Mesenchymal stem cell (in vitro differentiated cells and primary cell): ENCODE measurements around the gene NLE1.

ENCODE experiments used
- DNase-seq: peaks from one replicate; pipeline ENCODE4 v3.0.0-alpha.2; 2013
- H2AFZ ChIP-seq: one replicate; pipeline ENCODE4 v1.6.1; 2013; ENCODE audit warnings: low read depth, mild to moderate bottlenecking, control low read depth, inconsistent platforms, low read length, moderate library complexity
- H2AK5ac ChIP-seq: 2 replicates; pipeline ENCODE4 v1.6.1; 2013; ENCODE audit warnings: low read length, moderate library complexity, mild to moderate bottlenecking, inconsistent platforms; ENCODE audit not compliant: severe bottlenecking
- H2BK120ac ChIP-seq: one replicate; pipeline ENCODE4 v1.6.1; 2013; ENCODE audit warnings: low read depth, mild to moderate bottlenecking, inconsistent platforms, low read length, moderate library complexity
- H2BK12ac ChIP-seq, 2 experiments: one replicate each; pipeline ENCODE4 v1.6.1; 2013; ENCODE audit warnings: inconsistent platforms in 2 of 2, low read length in 2 of 2, mild to moderate bottlenecking in 2 of 2, moderate library complexity in 2 of 2, control low read depth in 1 of 2
- H2BK15ac ChIP-seq: one replicate; pipeline ENCODE4 v1.6.1; 2013; ENCODE audit warnings: mild to moderate bottlenecking, low read depth, inconsistent platforms; ENCODE audit not compliant: poor library complexity, severe bottlenecking
- H2BK5ac ChIP-seq: 2 replicates; pipeline ENCODE4 v1.6.1; 2013; ENCODE audit warnings: low read depth, mild to moderate bottlenecking, low read length, control low read depth, inconsistent platforms; ENCODE audit not compliant: poor library complexity, severe bottlenecking
- H3K14ac ChIP-seq, 2 experiments: one replicate each; pipeline ENCODE4 v1.6.1; 2013; ENCODE audit warnings: inconsistent platforms in 2 of 2, low read length in 2 of 2, control low read depth in 1 of 2, mild to moderate bottlenecking in 1 of 2, moderate library complexity in 1 of 2
- H3K18ac ChIP-seq, 2 experiments: one replicate each; pipeline ENCODE4 v1.6.1; 2013; ENCODE audit warnings: inconsistent platforms in 2 of 2, low read length in 2 of 2, control low read depth in 1 of 2, low read depth in 1 of 2, mild to moderate bottlenecking in 1 of 2
- H3K23ac ChIP-seq, 2 experiments: one replicate each; pipeline ENCODE4 v1.6.1; 2013; ENCODE audit warnings: inconsistent platforms in 2 of 2, low read length in 2 of 2, mild to moderate bottlenecking in 2 of 2, moderate library complexity in 2 of 2, control low read depth in 1 of 2
- H3K27ac ChIP-seq: 2 replicates; pipeline ENCODE4 v1.5.1; 2013; ENCODE audit warnings: mild to moderate bottlenecking, moderate library complexity, low read length, control low read depth, inconsistent platforms; ENCODE audit not compliant: poor library complexity, severe bottlenecking
- H3K27me3 ChIP-seq, 2 experiments: 2 replicates each; pipeline versions ENCODE4 v1.6.1 to v1.7.0; 2013; ENCODE audit warnings: low read length in 2 of 2, mild to moderate bottlenecking in 2 of 2, moderate library complexity in 2 of 2, control low read depth in 1 of 2, inconsistent platforms in 1 of 2; ENCODE audit not compliant: control insufficient read depth in 1 of 2, insufficient read depth in 1 of 2
- H3K36me3 ChIP-seq, 2 experiments: 2 replicates each; pipeline versions ENCODE4 v1.6.1 to v1.7.0; 2013; ENCODE audit warnings: low read length in 2 of 2, control low read depth in 1 of 2, inconsistent platforms in 1 of 2, low read depth in 1 of 2, mild to moderate bottlenecking in 1 of 2; ENCODE audit not compliant: insufficient read depth in 2 of 2, control insufficient read depth in 1 of 2
- H3K4ac ChIP-seq, 2 experiments: one replicate each; pipeline ENCODE4 v1.6.1; 2013; ENCODE audit warnings: inconsistent platforms in 2 of 2, low read length in 2 of 2, mild to moderate bottlenecking in 2 of 2, moderate library complexity in 2 of 2, control low read depth in 1 of 2, low read depth in 1 of 2
- H3K4me1 ChIP-seq: 2 replicates; pipeline ENCODE4 v1.6.1; 2013; ENCODE audit warnings: low read depth, low read length, control low read depth; ENCODE audit not compliant: control insufficient read depth, insufficient read depth
- H3K4me2 ChIP-seq: 2 replicates; pipeline ENCODE4 v1.6.1; 2013; ENCODE audit warnings: low read length, mild to moderate bottlenecking, inconsistent platforms; ENCODE audit not compliant: poor library complexity, severe bottlenecking
- H3K4me3 ChIP-seq, 2 experiments: 2 replicates each; pipeline versions ENCODE4 v1.5.1 to v1.7.0; 2013; ENCODE audit warnings: low read length in 2 of 2, mild to moderate bottlenecking in 2 of 2, control low read depth in 1 of 2, low read depth in 1 of 2; ENCODE audit not compliant: insufficient read depth in 1 of 2
- H3K79me1 ChIP-seq: replicated peaks from 2 replicates; pipeline ENCODE4 v1.6.1; 2013; ENCODE audit warnings: mild to moderate bottlenecking, control low read depth, low read length, inconsistent platforms; ENCODE audit not compliant: poor library complexity, severe bottlenecking
- H3K9ac ChIP-seq: 2 replicates; pipeline ENCODE4 v1.7.0; 2013; ENCODE audit warnings: mild to moderate bottlenecking, low read length, moderate library complexity
- H3K9me3 ChIP-seq: 2 replicates; pipeline ENCODE4 v1.7.0; 2013; ENCODE audit warnings: mild to moderate bottlenecking, low read length; ENCODE audit not compliant: control insufficient read depth
- H4K8ac ChIP-seq: one replicate; pipeline ENCODE4 v1.6.1; 2013; ENCODE audit warnings: inconsistent platforms, mild to moderate bottlenecking, low read length, moderate library complexity
- H4K91ac ChIP-seq: one replicate; pipeline ENCODE4 v1.6.1; 2013; ENCODE audit warnings: mild to moderate bottlenecking, low read length, inconsistent platforms
- WGBS: methylation state at CpG from one replicate; pipeline ENCODE4 v1.1.7; 2013; ENCODE audit warnings: mixed read lengths; 5-methylcytosine and 5-hydroxymethylcytosine counted together

NLE1 gene

GRCh38 chr17:35135322-35135721 is 6.8 kb downstream of the NLE1 start:
- Histone ChIP-seq H2BK12ac (no peak overlapping the region), H3K4ac (no peak overlapping the region), H3K4me3 (no peak overlapping the region), H3K14ac (no peak overlapping the region), H2AFZ (no peak overlapping the region), H2BK5ac (no peak overlapping the region), H3K4me1 (peaks cover 4% of the 10 kb centered on the region), H4K8ac (no peak overlapping the region), H3K9ac (no peak overlapping the region), H2BK15ac (no peak overlapping the region), H3K79me1 (peaks cover 31% of the 10 kb centered on the region), H4K91ac (no peak overlapping the region), H3K36me3 (peaks cover 89 to 92% of the 10 kb centered on the region in 2 experiments), H3K9me3 (no peaks in the 10 kb centered on the region), H3K23ac (no peak overlapping the region), H2BK120ac (no peak overlapping the region), H3K27ac (no peak overlapping the region), H2AK5ac (no peak overlapping the region), H3K18ac (no peak overlapping the region), H3K4me2 (no peak overlapping the region), H3K27me3 (no peaks in the 10 kb centered on the region)
- WGBS, result 98% methylated on average over 3 of the region's 6 CpGs
- no peak for DNase-seq

GRCh38 chr17:35132816-35133550 is 9.1 kb downstream of the NLE1 start:
- Histone ChIP-seq H3K27ac (no peak overlapping the region), H2BK12ac (no peak overlapping the region), H2BK15ac (no peak overlapping the region), H3K36me3 (peaks cover 74 to 75% of the 10 kb centered on the region in 2 experiments), H3K4me1 (no peaks in the 10 kb centered on the region), H3K4me3 (no peak overlapping the region), H3K18ac (no peak overlapping the region), H4K91ac (no peak overlapping the region), H3K79me1 (peaks cover 17% of the 10 kb centered on the region), H4K8ac (no peak overlapping the region), H3K23ac (no peak overlapping the region), H3K14ac (no peak overlapping the region), H2BK120ac (no peak overlapping the region), H3K9me3 (no peaks in the 10 kb centered on the region), H2AFZ (no peak overlapping the region), H3K4me2 (no peak overlapping the region), H3K27me3 (no peaks in the 10 kb centered on the region), H2AK5ac (no peak overlapping the region), H3K9ac (no peak overlapping the region), H2BK5ac (no peak overlapping the region), H3K4ac (no peak overlapping the region)
- DNase-seq, result no peak
- 98% methylated on average over 15 of the region's 22 CpGs for WGBS

GRCh38 chr17:35132099-35132498 is 10.0 kb downstream of the NLE1 start:
- Histone ChIP-seq H3K14ac (no peak overlapping the region), H4K8ac (no peak overlapping the region), H2AFZ (no peak overlapping the region), H2BK120ac (no peak overlapping the region), H3K9me3 (no peaks in the 10 kb centered on the region), H2BK15ac (no peak overlapping the region), H3K27me3 (no peaks in the 10 kb centered on the region), H3K4me1 (no peaks in the 10 kb centered on the region), H3K4me2 (no peak overlapping the region), H2AK5ac (no peak overlapping the region), H3K23ac (no peak overlapping the region), H2BK5ac (no peak overlapping the region), H2BK12ac (no peak overlapping the region), H3K36me3 (peaks cover 66 to 67% of the 10 kb centered on the region in 2 experiments), H3K9ac (no peak overlapping the region), H3K18ac (no peak overlapping the region), H3K79me1 (peaks cover 11% of the 10 kb centered on the region), H4K91ac (no peak overlapping the region), H3K4ac (no peak overlapping the region), H3K4me3 (no peak overlapping the region), H3K27ac (no peak overlapping the region)
- no peak for DNase-seq
- 98% methylated on average over 6 of the region's 10 CpGs for WGBS

GRCh38 chr17:35130392-35130791 is 11.7 kb downstream of the NLE1 start:
- H2AFZ ChIP-seq, result no peak overlapping the region
- H3K27me3 ChIP-seq, result no peaks in the 10 kb centered on the region
- H2BK12ac ChIP-seq, result no peak overlapping the region
- no peak overlapping the region for H3K4me2 ChIP-seq
- H3K4ac ChIP-seq, result no peak overlapping the region
- H3K4me3 ChIP-seq, result no peak overlapping the region
- H3K9me3 ChIP-seq, result no peaks in the 10 kb centered on the region
- peaks cover 49 to 54% of the 10 kb centered on the region in 2 experiments for H3K36me3 ChIP-seq
- no peak overlapping the region for H3K18ac ChIP-seq
- no peak overlapping the region for H4K8ac ChIP-seq
- peaks cover 2% of the 10 kb centered on the region for H3K79me1 ChIP-seq
- H3K23ac ChIP-seq, result no peak overlapping the region
- WGBS, result 93% methylated on average over 3 of the region's 3 CpGs
- no peak overlapping the region for H4K91ac ChIP-seq
- H2BK120ac ChIP-seq, result no peak overlapping the region
- no peak overlapping the region for H3K27ac ChIP-seq
- H2BK5ac ChIP-seq, result no peak overlapping the region
- no peak overlapping the region for H2AK5ac ChIP-seq
- no peak for DNase-seq
- H2BK15ac ChIP-seq, result no peak overlapping the region
- no peaks in the 10 kb centered on the region for H3K4me1 ChIP-seq
- H3K9ac ChIP-seq, result no peak overlapping the region
- no peak overlapping the region for H3K14ac ChIP-seq
